NB4 (cell line): ENCODE measurements around the gene TEX22.

Experiments
- DNase-seq: peaks from one replicate; pipeline ENCODE4 v3.0.0; 2010; ENCODE audit warnings: low read depth
- H3K4me3 ChIP-seq: one replicate; pipeline ENCODE4 v1.5.1; 2011; ENCODE audit warnings: mild to moderate bottlenecking, low read depth, low read length, moderate library complexity
- MYC ChIP-seq: IDR thresholded peaks from 2 replicates; pipeline ENCODE4 v1.6.1; 2011; ENCODE audit warnings: low read depth, low read length
- POLR2A ChIP-seq: IDR thresholded peaks from 2 replicates; pipeline ENCODE4 v1.6.1; 2011; ENCODE audit warnings: mild to moderate bottlenecking; ENCODE audit not compliant: insufficient read length; ENCODE audit errors: extremely low read depth
- TF ChIP-seq, protein P1 (sequence below): IDR thresholded peaks from one replicate; pipeline ENCODE4 v1.5.1; 2012; ENCODE audit warnings: low read depth, low read length
- TF ChIP-seq, protein P2 (sequence below): IDR thresholded peaks from 2 replicates; pipeline ENCODE4 v1.6.1; 2011; ENCODE audit warnings: low read depth, low read length

The TEX22 gene

DNA sequence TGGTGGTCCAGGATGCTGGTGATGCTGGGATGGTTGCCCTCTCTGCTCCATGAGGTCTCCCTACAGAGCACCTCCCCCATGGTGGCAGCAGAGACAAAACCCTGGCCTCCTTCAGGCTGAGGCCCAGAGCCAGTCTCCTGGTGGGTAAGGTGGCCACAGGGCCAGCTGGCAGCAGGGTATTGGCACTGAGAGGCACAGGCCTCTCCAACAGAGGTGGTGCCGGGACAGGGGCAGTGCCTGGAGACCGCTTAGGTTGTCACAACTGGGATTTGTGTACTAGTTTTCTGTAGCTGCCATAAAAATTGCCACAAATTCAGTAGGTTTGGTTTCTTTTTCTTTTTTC is 15.2 kb downstream of the TEX22 start:
- TF ChIP-seq, protein P1, sequence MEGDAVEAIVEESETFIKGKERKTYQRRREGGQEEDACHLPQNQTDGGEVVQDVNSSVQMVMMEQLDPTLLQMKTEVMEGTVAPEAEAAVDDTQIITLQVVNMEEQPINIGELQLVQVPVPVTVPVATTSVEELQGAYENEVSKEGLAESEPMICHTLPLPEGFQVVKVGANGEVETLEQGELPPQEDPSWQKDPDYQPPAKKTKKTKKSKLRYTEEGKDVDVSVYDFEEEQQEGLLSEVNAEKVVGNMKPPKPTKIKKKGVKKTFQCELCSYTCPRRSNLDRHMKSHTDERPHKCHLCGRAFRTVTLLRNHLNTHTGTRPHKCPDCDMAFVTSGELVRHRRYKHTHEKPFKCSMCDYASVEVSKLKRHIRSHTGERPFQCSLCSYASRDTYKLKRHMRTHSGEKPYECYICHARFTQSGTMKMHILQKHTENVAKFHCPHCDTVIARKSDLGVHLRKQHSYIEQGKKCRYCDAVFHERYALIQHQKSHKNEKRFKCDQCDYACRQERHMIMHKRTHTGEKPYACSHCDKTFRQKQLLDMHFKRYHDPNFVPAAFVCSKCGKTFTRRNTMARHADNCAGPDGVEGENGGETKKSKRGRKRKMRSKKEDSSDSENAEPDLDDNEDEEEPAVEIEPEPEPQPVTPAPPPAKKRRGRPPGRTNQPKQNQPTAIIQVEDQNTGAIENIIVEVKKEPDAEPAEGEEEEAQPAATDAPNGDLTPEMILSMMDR: no peak
- TF ChIP-seq, protein P2, sequence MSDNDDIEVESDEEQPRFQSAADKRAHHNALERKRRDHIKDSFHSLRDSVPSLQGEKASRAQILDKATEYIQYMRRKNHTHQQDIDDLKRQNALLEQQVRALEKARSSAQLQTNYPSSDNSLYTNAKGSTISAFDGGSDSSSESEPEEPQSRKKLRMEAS: no peak
- no peak for TF ChIP-seq POLR2A
- TF ChIP-seq MYC: no peak
- no peak for DNase-seq
- no peak overlapping the region for H3K4me3 ChIP-seq

GRCh38 chr14:105414456-105415371 is 16.4 kb downstream of the TEX22 start:
- TF ChIP-seq MYC (peak; percentile 57; the same call in 1 of the 2 replicates), POLR2A (peak; percentile 42)
- TF ChIP-seq, protein P2: peak; percentile 48
- TF ChIP-seq, protein P1: peak; percentile 43
- H3K4me3 ChIP-seq: peak overlapping the region; percentile 48
- DNase-seq: peak; percentile 78

DNA sequence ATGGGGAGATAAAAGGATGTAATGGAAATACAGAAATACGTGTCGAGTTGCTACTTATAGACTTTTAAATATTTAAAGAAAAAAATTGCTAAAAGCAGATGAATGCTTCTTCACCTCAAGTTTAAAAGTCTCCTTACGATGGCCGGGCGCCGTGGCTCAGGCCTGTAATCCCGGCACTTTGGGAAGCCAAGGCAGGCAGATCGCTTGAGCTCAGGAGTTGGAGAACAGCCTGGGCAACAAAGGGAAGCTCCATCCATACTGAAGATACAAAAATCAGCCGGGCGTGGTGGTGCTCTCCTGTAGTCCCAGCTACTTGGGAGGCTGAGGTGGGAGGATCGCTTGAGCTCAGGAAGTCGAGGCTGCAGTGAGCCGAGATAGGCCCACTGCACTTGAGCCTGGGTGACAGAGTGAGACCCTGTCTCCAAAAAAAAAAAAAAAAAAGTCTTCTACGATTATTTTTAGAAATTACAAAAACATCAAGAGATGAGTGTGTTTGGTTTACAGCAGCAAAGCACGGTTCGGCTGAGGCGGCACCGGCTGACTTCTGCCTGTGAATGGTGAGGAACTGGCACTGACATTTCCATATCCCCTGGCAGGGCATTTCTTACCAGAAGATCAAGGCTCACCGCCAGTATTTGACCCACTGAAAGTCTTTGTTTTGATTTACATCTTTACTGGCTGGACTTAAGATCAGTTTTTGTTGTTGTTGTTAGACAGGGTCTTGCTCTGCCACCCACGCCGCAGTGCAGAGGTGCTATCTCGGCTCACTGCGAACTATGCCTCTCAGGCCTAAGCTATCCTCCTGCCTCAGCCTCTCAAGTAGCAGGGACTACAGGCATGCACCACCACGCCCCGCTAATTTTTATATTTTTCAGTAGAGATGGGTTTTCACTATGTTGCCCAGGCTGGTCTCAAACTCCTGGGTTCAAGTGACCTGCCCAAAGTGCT is 17.4 kb downstream of the TEX22 start:
- TF ChIP-seq POLR2A: no peak
- TF ChIP-seq MYC: no peak
- TF ChIP-seq, protein P2: no peak
- TF ChIP-seq, protein P1: no peak
- H3K4me3 ChIP-seq: peak overlapping the region; percentile 48
- no peak for DNase-seq

DNA sequence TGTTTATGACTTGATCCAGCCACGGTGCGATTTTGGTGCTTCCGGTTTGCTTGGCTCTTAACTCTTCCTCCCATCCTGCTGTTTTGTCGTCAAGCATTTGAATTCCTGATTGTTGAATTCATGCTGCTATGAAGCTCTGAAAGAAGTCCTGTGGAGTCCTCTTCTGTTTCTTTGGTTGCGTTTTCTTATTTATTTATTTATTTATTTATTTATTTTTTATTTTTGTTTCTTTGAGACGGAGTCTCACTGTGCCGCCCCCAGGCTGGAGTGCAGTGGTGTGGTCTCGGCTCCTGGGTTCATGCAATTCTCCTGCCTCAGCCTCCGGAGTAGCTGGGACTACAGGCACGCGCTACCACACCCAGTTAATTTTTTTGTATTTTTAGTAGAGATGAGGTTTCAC is 18.3 kb downstream of the TEX22 start:
- no peak for DNase-seq
- TF ChIP-seq, protein P2: no peak
- TF ChIP-seq MYC: no peak
- no peak for TF ChIP-seq POLR2A
- TF ChIP-seq, protein P1: no peak
- no peak overlapping the region for H3K4me3 ChIP-seq

DNA sequence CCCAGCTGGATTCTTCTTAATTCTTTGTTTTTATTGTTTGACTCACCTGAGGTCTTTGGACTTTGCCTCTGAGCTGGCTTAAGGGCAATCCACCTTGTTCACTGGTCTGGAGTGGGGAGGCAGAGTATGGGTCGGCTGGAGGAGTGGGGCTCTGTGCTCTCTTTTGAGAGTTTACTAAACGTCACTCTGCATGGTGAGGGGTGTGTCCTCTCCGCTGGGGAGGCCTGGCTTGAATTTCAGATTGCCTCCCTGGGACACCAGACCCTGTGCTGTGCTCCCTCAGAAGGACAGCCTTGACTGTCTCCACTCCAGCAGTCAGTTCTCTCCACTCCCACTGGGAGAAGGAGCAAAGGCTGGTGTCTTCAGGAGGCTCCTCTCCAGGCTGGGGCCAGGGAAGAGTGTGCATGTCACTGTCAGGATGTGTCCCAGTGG is 19.4 kb downstream of the TEX22 start:
- no peak for DNase-seq
- TF ChIP-seq, protein P1: no peak
- TF ChIP-seq, protein P2: no peak
- no peak for TF ChIP-seq MYC
- no peak for TF ChIP-seq POLR2A
- no peak overlapping the region for H3K4me3 ChIP-seq
